Ascending aorta (tissue), 2 donors: ENCODE results near the gene ZNF579. TPM values are rescaled to one million over a fixed set of nuclear protein-coding genes. Genes with fewer than 3 reads are reported as not detected.

Experiments
- DNase-seq, 2 donors: peaks; one replicate each; pipeline ENCODE4 v3.0.0-alpha.2; 2019; ENCODE audit warnings: low spot score in 2 of 2
- H3K27ac ChIP-seq, 2 donors: fragments of 200-600 bp; sonication (generic); one replicate each; pipeline ENCODE4 v1.5.1; 2016 to 2017; ENCODE audit warnings: mild to moderate bottlenecking in 1 of 2
- H3K27me3 ChIP-seq: fragments of 200-600 bp; sonication (generic); one replicate; pipeline ENCODE4 v1.5.1; 2017
- H3K36me3 ChIP-seq, 2 donors: fragments of 200-600 bp; sonication (generic); one replicate each; pipeline ENCODE4 v1.5.1; 2016
- H3K4me1 ChIP-seq, 2 donors: fragments of 200-600 bp; sonication (generic); one replicate each; pipeline ENCODE4 v1.5.1; 2016 to 2017; ENCODE audit warnings: mild to moderate bottlenecking in 1 of 2
- H3K4me3 ChIP-seq, 2 donors: fragments of 200-600 bp; sonication (generic); one replicate each; pipeline ENCODE4 v1.5.1; 2016 to 2017; ENCODE audit warnings: mild to moderate bottlenecking in 1 of 2
- H3K9me3 ChIP-seq, 2 donors: fragments of 200-600 bp; sonication (generic); one replicate each; pipeline ENCODE4 v1.5.1; 2016
- intact Hi-C: fragments of 100-400 bp; cut with DNase I; formaldehyde crosslinking; loops from one replicate; pipeline ENCODE4 v1.15.1; 2023
- total RNA-seq: library from RNA; depleted of rRNA; stranded (reverse); fragments of >200 nt; gene quantifications from one replicate; pipeline ENCODE4 v1.1.0, GENCODE V29; 2016
- TF ChIP-seq, protein P1 (sequence below), 3 experiments: fragments of 200-600 bp in 2 of 3; fragments of 450-650 bp in 1 of 3; sonication (generic) in 2 of 3; IDR thresholded peaks; one replicate each; pipeline ENCODE4 v1.5.1; 2016 to 2019; ENCODE audit warnings: antibody characterized with exemption in 3 of 3, mild to moderate bottlenecking in 1 of 3, moderate library complexity in 1 of 3

The ZNF579 gene
- total RNA-seq, 1 donor from 2014 or later, result 14.2 TPM

DNA sequence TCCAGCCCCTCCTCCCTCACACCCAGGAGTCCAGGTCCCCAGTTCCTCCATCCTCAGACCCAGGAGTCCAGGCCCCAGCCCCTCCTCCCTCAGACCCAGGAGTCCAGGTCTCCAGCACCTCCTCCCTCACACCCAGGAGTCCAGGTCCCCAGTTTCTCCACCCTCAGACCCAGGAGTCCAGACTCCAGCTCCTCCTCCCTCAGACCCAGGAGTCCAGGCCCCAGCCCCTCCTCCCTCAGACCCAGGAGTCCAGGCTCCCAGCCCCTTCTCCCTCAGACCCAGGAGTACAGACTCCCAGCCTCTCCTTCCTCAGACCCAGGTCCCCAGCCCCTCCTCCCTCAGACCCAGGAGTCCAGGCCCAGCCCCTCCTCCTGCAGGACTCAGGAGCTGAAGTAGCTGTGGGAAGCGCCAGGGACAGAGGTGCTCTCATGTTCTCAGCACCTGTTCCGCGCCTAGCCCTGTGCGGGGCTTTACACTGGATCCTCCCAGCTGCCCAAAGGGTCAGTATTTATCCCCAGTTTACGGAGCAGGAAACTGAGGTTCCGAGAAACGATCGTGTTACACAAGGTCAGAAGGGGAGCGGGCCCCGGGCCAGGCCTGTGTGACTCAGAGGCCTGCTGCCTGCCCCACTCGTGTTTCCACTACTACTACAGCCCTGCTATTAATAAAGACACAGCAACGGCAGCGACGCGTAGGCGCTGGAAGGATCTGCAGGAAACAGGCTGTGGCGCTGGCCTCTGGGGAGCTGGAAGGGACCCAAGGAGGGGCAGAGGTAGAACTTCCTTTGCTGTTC lies 33.6 kb downstream of the ZNF579 start:
- no peak overlapping the region for H3K4me3 ChIP-seq
- no peaks in the 10 kb centered on the region for H3K9me3 ChIP-seq
- intact Hi-C loops, result loop anchor here (2.0 kb wide), 1 partner anchor 52 kb away; the partner anchor contains the start of gene FIZ1
- H3K36me3 ChIP-seq, result no peaks in the 10 kb centered on the region
- H3K27ac ChIP-seq, result peak overlapping the region; percentile 61 to 77
- DNase-seq, result peak; percentile 70 to 94
- H3K4me1 ChIP-seq, result peaks cover 5 to 33% of the 10 kb centered on the region in 2 donors
- H3K27me3 ChIP-seq, result no peaks in the 10 kb centered on the region
- TF ChIP-seq, protein P1, sequence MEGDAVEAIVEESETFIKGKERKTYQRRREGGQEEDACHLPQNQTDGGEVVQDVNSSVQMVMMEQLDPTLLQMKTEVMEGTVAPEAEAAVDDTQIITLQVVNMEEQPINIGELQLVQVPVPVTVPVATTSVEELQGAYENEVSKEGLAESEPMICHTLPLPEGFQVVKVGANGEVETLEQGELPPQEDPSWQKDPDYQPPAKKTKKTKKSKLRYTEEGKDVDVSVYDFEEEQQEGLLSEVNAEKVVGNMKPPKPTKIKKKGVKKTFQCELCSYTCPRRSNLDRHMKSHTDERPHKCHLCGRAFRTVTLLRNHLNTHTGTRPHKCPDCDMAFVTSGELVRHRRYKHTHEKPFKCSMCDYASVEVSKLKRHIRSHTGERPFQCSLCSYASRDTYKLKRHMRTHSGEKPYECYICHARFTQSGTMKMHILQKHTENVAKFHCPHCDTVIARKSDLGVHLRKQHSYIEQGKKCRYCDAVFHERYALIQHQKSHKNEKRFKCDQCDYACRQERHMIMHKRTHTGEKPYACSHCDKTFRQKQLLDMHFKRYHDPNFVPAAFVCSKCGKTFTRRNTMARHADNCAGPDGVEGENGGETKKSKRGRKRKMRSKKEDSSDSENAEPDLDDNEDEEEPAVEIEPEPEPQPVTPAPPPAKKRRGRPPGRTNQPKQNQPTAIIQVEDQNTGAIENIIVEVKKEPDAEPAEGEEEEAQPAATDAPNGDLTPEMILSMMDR (IDR thresholded peaks at IDR 0.05), result no peak

DNA sequence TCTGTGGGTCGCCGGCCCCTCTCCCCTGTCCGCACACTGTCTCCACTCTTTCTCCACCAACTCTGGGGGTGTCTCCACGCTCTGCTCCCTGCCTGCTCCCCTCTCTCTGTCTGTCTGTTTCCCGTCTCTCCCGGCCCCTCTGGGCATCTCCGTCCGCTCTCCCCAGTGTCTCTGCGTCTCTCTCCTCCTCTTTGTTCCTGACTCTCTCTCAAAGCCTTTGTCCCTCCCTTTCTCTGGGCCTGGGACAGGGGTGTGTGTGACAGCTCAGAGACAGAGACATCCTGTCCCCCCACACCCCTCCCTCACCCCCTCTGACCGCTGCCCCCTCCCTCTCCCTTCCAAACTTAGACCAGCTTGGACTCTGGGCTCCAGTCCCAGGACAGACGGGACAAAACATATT lies 34.6 kb downstream of the ZNF579 start:
- H3K27me3 ChIP-seq, result no peaks in the 10 kb centered on the region
- peaks cover 5 to 33% of the 10 kb centered on the region in 2 donors for H3K4me1 ChIP-seq
- intact Hi-C loops, result loop anchor here (2.0 kb wide), 1 partner anchor 53 kb away; the partner anchor contains the start of gene FIZ1
- no peak overlapping the region for H3K4me3 ChIP-seq
- no peak for DNase-seq
- H3K27ac ChIP-seq, result peak overlapping the region; percentile 16 to 61
- TF ChIP-seq, protein P1 (IDR thresholded peaks at IDR 0.05), result no peak
- H3K36me3 ChIP-seq, result no peaks in the 10 kb centered on the region
- H3K9me3 ChIP-seq, result no peaks in the 10 kb centered on the region

DNA sequence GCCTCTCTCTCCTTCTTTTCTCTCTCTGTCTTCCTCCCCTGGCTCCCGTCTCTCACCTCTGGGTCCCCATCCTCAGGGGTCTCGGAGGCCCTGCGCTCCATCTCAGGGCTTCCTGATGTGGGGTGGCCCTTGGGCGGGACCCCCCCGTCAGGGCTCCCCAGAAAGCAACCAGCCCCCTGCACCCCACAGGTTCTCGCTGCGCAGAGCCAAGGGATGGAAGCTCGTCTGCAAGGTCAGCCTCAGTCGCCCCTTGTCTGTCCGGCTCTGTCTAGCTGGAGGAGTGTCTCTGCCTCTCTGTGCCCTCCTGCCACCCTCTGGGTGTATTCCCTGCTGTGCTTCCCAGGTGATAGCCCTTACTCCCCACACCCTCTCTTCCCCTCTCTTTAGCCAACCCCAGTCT lies 35.2 kb downstream of the ZNF579 start, which contains the start of gene SBK3:
Gene SBK3, minus strand, starts transcription at position 101 of the 400 bp plus-strand sequence. Its CDS starts 0 bp downstream, at position 101.
- H3K9me3 ChIP-seq, result no peaks in the 10 kb centered on the region
- no peaks in the 10 kb centered on the region for H3K27me3 ChIP-seq
- intact Hi-C loops, result no loop called here
- TF ChIP-seq, protein P1 (IDR thresholded peaks at IDR 0.05), result no peak
- H3K4me1 ChIP-seq, result peaks cover 5 to 33% of the 10 kb centered on the region in 2 donors
- peak within 1 kb of the TSS; percentile 16 to 61 for H3K27ac ChIP-seq
- H3K4me3 ChIP-seq, result no peak within 1 kb of the TSS
- H3K36me3 ChIP-seq, result no peaks in the 10 kb centered on the region
- DNase-seq, result no peak

DNA sequence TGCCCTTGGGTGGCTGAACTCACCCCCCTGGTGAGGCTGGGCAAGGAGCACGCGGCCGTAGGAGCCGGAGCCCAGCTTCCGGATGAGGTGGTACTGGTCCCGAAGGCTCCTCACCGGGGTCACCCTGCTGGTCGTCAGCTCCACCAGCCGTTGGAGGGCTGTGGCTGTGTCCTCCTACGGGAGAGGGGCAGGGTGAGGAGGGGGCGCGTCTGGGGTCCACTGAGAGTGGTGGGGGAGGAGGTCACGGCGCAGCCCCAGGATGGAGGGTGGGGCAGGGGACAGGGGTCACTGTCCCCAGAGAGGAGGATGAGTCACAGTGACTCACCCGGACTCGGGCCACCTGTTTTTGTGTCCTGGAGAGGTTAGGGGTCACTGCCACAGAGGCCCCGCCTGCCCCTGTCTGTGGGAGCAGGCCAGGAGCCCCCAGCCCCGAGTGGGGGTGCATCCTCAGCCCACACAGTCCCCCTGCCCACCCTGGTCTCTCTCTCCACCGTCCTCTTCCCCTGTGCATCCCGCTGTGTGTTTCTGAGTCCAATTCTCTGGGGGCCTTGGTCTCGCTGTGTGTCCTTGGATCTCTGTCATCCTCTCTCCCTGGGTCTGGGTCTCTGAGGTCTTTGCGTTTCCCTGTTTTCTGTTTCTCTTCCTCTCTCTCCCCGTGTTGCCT lies 35.7 kb downstream of the ZNF579 start:
- H3K4me3 ChIP-seq, result no peak overlapping the region
- H3K36me3 ChIP-seq, result no peaks in the 10 kb centered on the region
- H3K27me3 ChIP-seq, result no peaks in the 10 kb centered on the region
- peaks cover 4 to 29% of the 10 kb centered on the region in 2 donors for H3K4me1 ChIP-seq
- intact Hi-C loops, result no loop called here
- no peak overlapping the region for H3K27ac ChIP-seq
- no peaks in the 10 kb centered on the region for H3K9me3 ChIP-seq
- no peak for DNase-seq
- TF ChIP-seq, protein P1 (IDR thresholded peaks at IDR 0.05), result no peak

DNA sequence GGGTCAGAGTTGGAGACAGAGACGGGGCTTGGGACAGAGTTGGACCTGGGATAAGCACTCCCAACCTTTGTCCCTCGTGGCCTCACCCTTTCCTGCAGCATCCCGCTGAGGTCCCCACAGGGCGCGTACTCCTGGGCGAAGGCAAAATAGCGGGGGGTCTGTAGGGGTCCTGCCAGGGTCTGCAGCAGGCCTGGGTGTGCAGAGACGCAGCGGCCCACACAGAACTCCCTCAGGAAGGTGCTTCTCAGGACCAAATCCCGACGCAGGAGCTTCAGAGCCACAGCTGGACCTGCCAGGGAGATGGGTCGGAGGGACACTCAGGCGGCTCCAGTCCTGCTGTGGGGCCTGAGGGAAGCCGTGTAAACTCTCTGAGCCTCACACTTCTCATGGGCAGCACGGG lies 36.6 kb downstream of the ZNF579 start:
- no peaks in the 10 kb centered on the region for H3K9me3 ChIP-seq
- TF ChIP-seq, protein P1 (IDR thresholded peaks at IDR 0.05), result no peak
- H3K27ac ChIP-seq, result no peak overlapping the region
- intact Hi-C loops, result no loop called here
- no peaks in the 10 kb centered on the region for H3K27me3 ChIP-seq
- peaks cover 0 to 24% of the 10 kb centered on the region in 2 donors for H3K4me1 ChIP-seq
- DNase-seq, result no peak
- no peak overlapping the region for H3K4me3 ChIP-seq
- H3K36me3 ChIP-seq, result no peaks in the 10 kb centered on the region
